ENCODE data around the gene ACOXL.

The ACOXL gene

DNA sequence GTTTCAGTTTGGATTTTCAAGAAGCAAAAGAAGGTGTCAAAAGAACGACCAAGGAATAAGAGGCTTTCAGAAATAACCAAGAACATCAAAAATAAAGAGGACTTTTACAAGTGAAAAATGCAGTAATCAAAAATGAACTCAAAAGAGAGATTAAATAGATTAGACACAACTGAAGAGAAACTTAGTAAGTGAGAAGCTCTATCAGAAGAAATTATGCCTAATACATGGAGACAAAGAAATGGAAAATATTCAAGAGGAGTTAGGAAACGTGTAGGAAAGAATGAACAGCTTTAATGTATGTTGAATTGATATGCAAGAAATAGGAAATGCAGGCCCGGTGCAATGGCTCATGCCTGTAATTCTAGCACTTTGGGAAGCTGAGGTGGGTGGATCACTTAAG lies 145.8 kb downstream of the ACOXL start:
- DNase-seq, result no peak

DNA sequence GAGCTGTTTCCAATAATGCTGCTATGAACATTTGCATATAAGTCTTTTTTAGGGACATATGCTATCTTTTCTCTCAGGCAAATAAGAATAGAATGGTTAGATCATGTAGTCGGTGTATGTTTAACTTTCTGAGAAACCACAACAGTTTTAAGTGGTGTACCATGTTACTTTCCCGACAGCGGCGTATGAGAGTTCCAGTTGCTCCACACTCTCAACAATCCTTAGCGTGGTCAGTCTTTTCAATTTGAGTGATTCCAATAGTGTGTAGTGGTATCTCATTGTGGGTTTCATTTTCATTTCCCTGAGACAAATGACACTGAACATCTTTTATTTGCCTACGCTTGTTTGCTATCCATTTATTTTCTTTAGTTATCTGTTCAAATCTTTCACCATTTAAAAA lies 149.5 kb downstream of the ACOXL start:
- no peak for DNase-seq

DNA sequence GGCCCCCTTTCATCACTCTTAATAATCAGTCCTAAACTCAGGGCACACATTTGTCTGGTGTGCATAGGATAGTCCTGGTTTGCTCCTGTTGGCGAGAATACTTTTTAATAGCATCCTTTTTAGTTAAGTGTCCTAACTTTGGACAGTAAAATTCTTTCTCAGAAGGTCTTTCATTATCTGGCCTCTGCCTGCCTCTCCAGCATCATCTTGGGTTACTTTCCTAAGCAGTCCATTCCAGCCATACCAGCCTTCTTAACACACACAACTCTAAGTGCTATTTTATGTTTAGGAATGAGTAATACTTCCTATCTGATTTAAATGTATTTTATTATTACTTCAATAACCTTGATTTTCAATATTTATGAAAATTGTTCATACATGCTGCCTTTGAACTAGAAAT lies 151.0 kb downstream of the ACOXL start:
- DNase-seq, result no peak

DNA sequence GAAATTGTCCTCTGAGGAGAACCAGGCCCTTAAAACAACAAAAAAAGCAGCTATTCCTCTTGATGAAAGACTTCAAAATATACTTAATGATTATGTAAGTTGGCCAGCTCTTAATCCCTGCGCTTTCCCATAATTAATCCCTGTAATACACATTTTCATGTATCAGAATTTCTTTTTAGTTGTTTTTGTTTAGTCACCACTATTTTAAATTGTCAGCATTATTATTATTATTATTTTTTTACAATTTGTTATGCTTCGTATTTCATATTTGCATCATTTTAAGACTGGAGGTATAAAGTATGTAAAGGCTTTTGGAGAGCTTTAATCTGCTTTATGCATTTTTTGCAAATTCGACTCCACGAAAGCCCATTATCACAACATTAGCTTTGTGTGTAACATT lies 152.9 kb downstream of the ACOXL start:
- DNase-seq, result no peak

DNA sequence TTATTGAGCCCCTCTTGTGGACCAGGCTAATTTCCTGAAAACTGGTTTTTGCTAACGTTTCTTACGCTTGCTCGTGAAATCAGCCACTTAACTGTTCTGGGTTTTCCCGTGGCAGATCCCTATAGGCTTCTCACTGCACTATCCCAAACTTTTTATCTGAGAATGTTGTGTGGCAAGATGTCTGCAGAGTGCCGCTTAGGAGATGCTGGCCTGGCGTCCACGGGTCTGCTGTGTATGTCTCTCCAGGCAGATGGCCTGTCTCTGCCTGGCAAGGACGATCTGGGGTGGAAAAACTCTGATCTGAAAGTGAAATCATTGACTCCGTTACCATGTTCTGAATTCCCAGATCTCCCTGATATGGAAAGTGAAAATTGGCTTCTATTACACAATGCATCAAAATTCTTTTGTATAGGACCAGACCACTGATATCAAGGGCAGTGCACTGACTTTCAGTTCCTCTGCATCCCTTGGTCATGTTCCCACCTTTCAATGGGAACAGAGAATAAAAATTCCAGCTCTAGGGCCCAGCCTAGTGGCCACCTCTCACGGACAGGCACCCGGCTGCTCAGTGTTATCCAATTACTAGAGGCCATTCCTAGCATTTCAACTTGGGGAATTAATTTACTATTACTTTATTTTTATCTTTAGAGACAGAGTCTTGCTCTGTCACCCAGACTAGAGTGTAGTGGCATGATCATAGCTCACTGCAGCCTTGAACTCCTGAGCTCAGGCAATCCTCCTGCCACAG lies 154.6 kb downstream of the ACOXL start:
- DNase-seq, result no peak

DNA sequence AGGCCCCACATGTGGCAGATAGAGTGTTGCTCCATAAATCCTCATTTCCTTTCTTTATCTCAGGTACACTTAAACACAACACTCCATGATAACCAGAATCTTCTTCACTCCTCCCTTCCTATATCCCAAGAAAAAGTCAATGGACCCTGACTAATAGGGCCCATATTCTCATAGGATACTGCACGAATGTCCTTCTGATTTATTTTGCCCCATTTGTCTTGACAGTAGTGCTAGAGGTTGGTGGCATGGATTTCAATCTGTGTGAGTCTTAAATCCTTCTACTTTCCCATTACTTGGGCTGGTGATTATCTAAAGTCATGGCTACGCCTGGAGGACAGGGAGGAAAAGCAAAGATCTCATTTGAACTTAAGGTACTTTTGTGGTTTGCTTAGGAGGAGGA lies 156.0 kb downstream of the ACOXL start:
- no peak for DNase-seq

DNA sequence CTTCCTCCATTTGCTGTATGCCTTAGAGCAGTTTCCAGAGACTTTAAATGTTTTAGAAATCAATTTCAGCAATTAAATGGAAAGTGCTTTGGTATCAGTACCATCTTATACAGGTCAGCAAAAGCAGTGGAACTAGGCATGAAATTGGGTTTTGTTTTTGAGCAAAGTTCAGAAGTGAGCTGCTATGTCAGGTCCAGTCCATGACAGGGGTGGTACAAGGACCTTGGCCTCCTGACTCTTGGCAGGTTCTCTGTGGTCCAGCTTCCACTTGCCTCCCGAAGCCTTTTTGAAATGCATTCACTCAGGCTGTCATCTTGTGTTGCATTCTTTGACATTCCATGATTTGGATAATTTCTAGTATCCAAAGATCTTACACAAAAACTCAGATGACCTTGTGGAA lies 159.3 kb downstream of the ACOXL start:
- no peak for DNase-seq

DNA sequence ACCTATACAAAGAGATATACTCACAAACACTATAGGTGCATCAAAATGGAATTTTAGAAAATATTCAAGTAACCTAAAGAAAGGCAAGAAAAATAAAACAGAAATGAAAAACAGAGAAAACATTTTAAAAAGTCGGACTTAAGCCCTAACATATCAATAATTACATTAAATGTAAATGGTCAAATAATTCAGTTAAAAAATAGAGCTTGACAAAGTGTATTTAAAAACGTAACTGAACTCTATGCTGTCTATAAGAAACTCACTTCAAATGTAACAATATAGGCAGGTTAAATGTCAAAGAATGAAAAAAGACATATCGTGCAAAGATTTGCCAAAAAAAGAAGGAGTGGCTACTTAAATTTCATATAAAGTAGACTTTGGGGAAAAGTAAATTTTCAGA lies 163.9 kb downstream of the ACOXL start:
- DNase-seq, result no peak

DNA sequence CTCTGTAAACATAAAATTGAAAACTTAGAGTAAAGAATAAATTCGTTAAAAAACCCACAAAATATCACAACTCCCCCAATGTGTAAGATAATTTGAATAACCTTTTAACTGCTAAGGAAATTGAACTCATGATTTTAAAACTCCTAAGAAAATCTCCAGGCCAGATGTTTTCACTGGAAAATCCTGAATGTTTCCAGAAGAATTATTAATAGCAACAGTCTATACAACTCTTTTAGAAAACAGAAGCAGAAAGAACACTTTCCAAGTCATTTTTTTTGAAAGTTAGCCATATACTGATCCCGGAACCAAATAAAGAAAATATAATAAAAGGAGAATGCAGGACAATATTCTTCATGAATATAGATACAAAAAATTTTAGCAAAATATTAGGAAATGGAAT lies 165.6 kb downstream of the ACOXL start:
- no peak for DNase-seq

DNA sequence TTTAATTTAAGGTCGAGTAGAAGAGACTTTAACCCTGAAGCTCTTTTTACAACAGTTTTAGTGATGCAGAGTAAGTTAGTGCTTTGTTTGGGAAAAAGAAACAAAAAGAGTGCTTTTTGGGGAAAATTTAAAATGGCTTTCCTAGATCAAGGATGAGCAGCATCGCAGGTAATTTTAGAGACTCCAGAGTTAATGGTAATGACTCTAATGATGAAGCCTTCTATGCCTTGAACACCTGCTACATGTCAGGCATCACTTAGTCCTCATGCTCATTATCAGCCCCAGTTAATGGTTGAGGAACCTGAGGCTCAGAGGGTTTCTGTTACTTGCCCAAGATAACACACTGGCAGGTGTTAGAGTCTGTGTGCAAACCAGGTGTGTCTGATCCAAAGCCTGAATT lies 167.8 kb downstream of the ACOXL start:
- no peak for DNase-seq

DNA sequence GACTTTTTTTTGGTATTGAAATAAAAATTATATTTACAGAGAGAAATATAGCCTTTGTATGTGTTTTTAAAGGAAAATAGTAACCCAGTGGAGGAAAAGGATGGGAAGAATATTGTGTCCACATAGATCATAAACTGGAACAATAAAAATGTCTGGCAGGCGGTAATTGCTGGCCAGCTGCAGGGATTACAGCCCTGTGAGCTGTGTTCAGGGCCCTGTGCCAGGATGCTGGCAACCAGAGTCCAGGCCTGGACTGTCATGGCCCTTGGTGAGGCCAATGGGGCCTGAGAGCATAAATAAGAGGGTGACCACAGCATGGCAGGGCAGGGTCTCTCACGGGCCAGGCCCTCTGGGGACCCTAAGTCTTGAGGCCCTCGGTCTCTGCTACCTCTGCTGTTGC lies 171.2 kb downstream of the ACOXL start:
- DNase-seq, result no peak

DNA sequence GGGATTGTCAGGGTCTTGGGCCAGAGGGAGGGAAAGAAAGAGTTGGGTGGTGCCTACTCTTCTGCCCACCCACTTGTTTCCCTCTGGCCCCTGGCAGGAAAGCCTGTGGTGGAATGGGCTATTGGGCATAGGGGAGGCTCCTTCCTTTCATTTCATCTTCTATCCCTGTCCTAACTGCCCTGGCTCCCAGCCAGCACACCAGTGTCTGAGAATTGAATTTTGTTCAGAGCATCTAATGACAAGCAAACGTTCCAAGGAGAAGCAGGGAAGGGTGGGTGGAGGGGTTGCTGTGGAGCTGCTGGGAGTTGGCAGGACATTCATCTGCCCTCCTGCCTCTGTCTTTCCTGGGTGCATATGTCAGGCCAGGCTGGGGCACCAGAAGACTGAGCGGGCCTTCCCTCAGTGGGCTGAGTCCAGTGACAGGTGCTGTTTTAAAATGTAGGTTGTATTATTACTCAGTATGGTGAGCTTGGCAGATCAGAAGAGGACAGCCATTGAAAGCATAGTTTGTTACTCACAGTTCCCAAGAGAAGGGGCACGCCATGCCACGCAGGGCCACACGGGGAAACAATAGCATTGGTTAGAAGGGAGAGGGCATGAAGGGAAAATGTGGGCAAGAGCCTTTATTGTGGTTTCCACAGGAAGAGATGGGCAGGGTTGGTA lies 171.9 kb downstream of the ACOXL start:
- no peak for DNase-seq

DNA sequence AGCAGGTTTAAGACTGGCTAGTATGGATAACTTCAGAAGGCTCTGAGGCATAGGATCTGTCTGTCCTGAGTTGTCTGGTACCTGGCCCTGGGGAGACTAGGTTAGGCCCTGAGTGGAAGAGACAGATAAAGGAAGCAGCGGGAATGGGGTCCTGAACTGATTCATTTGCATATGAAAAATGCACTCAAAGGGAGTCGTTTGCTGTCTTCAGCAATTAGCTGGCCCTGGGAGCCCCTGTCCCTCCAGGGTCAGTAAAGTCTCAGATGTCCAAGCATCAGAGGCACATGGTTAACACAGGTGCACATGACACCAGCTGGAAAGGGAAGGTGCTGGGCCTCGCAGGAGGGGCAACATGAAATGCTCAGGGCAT lies 172.4 kb downstream of the ACOXL start:
- DNase-seq, result no peak

DNA sequence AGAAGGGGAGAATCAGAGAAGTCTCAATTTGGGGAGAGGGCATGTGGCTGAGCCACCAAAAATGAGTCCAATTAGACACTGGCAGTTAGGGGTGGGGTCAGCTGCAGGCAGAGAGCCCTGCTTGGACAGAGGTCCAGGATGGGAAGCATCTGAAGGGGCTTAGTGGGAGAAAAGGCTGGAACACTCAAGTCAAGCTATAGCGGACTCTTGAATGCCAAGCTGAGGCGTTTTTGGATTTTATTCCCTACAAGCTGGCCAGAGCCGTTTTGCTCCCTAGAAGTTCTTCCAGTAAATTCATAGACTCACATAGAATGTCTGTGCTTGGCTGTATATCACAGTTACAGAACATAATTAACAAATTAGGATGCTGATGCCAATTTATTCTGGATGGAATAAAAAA lies 172.8 kb downstream of the ACOXL start:
- no peak for DNase-seq

DNA sequence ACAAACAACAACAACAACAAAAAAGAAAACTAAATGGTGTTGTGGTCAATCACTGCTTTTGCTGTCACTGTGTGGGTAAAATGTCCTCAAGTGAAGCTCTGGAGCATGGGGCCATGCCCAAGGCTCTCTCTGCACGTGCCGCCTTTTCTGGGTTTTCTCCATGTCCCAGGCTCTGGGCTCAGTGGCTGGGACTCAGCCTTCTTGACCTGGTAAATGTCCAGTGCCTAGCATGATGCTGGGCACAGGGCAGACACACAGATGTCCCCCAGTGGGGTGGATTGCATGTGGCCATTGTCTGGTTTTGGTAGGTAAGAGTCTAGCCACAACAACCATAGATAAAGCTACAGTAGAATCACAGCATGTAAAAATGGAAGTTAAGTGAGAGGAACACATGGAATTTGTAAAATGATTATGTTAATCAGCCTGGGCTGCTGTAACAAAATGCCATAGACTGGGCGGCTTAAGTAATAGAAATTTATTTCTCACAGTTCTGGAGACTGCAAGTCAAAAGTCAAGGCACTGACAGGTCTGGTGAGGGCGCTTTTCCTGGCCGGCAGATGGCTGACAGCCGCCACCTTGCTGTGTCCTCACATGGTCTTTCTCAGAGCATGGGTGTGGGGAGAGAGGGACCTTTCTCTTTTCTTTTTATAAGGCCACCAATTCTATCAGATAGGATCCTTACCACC lies 174.4 kb downstream of the ACOXL start:
- DNase-seq, result no peak

DNA sequence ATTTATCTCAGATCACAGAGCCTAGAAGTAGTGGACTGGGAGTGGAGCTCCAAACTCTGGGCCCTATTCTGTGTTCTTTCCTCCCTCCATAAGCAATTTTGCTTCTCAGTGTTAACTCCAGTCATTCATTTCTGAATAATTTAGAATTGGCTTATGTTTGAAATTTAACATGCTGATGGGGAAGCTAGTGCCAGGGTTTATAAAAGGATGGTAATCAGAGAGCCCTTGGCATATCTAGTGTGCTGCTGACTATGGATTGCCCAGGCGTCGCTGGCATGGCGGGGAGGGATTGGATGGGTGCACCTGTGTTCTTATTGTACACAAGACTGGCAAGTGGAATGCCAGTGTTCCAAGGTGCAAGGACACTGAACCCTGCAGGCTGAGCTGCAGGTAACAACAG lies 177.1 kb downstream of the ACOXL start:
- no peak for DNase-seq

DNA sequence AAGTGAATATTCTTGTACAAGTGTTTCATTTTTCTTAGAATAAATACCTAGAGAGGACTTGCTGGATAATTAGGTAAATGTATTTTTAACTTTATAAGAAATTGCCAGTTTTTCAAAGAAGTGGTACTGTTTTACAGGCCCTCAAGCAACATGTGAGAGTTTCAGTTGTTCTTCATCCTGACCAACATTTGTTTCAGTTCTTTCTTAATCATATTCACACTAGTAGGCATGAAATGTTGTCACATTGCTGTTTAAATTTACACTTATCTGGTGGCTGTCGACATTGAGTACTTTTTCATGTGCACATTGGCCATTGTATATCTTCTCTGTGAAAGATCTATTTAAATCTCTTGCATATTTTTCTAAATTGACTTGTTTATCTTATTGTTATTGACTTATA lies 178.1 kb downstream of the ACOXL start:
- DNase-seq, result no peak

DNA sequence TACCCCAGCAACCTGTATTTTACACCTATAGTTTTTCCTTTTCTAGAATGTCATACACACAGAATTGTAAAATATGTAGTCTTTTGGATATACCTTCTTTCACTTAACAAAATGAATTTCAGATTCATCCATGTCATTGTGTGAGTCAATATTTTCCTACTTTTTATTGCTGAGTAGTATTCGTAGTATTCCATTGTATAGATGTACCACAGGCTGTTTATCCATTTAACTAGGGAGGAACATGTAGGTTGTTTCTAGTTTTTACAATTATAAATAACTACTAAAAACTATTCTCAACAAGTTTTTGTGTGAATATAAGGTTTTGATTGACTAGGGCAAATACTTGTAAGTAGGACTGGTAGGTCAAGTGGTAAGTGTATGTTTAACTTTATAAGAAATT lies 187.4 kb downstream of the ACOXL start:
- no peak for DNase-seq

DNA sequence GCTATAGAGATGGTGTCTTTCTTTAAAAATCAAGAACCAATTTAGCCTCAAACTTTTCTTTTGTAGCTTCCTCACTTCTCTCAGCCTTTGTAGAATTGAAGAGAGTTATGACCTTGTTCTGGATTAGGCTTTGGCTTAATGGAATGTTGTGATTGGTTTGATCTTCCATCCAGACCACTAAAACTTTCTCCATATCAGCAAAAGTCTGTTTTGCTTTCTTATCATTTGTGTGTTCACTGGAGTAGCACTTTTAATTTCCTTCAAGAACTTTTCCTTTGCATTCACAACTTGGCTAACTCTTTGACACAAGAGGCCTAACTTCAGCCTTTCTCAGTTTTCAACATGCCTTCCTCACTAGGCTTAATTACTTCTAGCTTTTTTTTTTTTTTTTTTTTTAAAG lies 193.1 kb downstream of the ACOXL start:
- DNase-seq, result no peak

DNA sequence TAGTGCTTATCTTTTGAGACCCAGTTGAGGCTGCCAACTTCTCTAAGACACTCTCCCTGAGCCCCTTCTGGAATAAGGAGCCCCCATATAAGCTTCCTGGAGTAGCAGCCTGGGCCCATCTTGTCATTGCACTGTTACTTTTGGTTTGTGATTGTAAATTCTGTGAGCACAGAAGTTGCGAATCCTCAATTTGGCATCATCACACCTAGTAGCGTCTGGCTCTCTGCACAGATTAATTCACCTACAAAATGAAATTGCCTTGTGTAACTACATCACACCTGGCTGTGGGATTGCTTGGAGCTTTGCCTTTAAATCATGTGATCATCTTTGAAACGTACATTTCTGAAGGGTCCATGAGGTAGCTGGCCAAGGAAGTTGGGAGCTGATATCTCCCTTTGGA lies 195.2 kb downstream of the ACOXL start:
- no peak for DNase-seq

DNA sequence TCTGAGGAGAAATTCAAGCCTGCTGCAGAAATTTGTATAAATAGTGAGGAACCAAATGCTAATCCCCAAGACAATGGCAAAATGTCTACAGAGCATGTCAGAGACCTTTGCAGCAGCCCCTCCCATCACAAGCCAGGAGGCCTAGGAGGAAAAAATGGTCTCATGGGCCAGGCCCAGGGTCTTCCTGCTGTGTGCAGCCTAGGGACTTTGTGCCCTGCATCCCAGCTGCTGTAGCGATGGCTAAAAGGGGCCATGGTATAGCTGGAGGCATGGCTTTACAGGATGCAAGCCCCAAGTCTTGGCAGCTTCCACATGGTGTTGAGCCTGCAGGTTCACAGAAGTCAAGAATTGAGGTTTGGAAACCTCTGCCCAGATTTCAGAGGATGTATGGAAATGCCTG lies 197.2 kb downstream of the ACOXL start:
- no peak for DNase-seq

DNA sequence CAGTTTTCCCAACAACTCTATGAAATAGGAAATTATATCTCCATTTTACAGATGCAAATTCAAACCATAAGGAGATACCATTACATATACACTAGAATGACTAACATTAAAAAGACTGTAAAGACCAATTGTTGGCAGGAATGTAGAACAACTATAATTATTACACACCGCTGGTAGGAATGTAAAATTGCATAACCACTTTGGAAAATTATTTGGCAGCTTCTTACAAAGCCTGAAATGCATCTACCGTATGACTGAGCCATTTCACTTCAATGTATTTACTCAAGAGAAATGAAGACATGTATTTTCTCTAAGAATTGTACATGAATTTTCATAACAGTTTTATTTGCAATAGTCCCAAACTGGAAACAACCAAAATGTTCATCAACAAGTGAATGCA lies 199.3 kb downstream of the ACOXL start:
- no peak for DNase-seq

DNA sequence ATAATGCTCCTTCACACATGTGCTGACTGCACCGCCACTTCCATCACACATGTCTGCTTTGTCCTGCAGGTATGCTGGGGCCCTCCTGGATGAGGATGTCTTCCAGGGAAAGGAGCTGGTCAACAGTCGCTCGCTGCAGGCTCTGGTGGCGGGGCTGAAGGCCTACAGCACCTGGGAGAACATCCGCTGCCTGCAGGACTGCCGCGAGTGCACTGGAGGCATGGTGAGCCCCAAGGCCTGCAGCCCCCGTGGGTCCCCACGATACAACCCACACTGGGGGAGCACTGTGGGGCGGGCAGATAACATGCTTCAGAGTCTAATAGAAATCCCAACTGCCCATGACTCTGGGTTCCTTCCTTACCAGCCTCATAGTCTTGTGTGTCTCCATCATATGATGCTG lies 201.0 kb downstream of the ACOXL start:
- no peak for DNase-seq

DNA sequence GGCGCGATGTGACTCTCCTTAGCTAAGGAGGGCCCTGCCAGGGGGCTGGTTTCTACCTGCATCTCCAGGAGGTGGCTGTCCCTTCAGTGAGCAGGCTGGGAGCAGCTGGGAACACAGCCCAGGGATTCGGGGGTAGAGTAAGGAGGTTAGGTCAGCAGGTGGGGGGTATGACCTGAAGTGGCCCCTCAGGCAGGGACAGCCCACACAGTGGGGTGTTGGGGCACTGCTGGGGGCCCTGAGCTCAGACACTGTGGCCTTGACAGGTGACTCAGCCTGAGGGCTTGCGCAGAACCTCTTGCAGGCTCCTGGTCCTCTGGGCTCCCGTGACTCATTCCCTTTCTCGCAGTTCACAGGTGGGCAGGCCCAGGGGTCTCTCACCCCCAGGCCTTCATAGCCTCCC lies 202.6 kb downstream of the ACOXL start:
- no peak for DNase-seq

Measured in GF-D8 (cell line).